H1 (cell line): Measurements from ENCODE around the gene ZNF292. TPM values are rescaled to one million over a fixed set of nuclear protein-coding genes. Genes with fewer than 3 reads are reported as not detected.

Experiments used
- CTCF ChIA-PET: fragments of 300-600 bp; sonication (Branson Sonifier 250); formaldehyde crosslinking; loops from one replicate; lab custom pipeline; 2021; ENCODE audit not compliant: partially characterized antibody; lab: Charles Lee
- POLR2A ChIA-PET: fragments of 300-600 bp; sonication (Branson Sonifier 250); formaldehyde crosslinking; loops from one replicate; lab custom pipeline; 2021; ENCODE audit warnings: inconsistent platforms; ENCODE audit not compliant: partially characterized antibody; lab: Charles Lee
- DNase-seq, 2 experiments: peaks; one replicate each; pipeline versions ENCODE4 v3.0.0 to v3.0.0-alpha.2; 2010 to 2022; ENCODE audit warnings: low spot score in 2 of 2, low read depth in 1 of 2, mixed read lengths in 1 of 2
- FAIRE-seq: peaks from 2 replicates; lab custom pipeline; 2011; peaks lifted over from hg19 to GRCh38; lab: Jason Lieb, UNC
- H2AFZ ChIP-seq: 2 replicates; pipeline ENCODE4 v1.8.1; 2012; ENCODE audit warnings: low read length, inconsistent platforms
- H2AK5ac ChIP-seq: 2 replicates; pipeline ENCODE4 v1.6.1; 2013; ENCODE audit warnings: low read depth, low read length
- H2BK120ac ChIP-seq: replicated peaks from 2 replicates; pipeline ENCODE3; 2013; ENCODE audit warnings: low read depth, low read length, inconsistent platforms
- H2BK12ac ChIP-seq: 2 replicates; pipeline ENCODE4 v1.6.1; 2013; ENCODE audit warnings: low read depth, low read length
- H2BK15ac ChIP-seq: 2 replicates; pipeline ENCODE4 v1.6.1; 2013; ENCODE audit warnings: low read length
- H2BK20ac ChIP-seq: 2 replicates; pipeline ENCODE4 v1.6.1; 2013; ENCODE audit warnings: low read length
- H2BK5ac ChIP-seq: 2 replicates; pipeline ENCODE4 v1.6.1; 2013; ENCODE audit warnings: low read depth, low read length
- H3K14ac ChIP-seq: 2 replicates; pipeline ENCODE4 v1.6.1; 2013; ENCODE audit warnings: inconsistent platforms; ENCODE audit not compliant: insufficient read length
- H3K18ac ChIP-seq: 2 replicates; pipeline ENCODE4 v1.6.1; 2013; ENCODE audit warnings: low read length; ENCODE audit errors: extremely low read depth
- H3K23ac ChIP-seq: 2 replicates; pipeline ENCODE4 v1.6.1; 2013; ENCODE audit warnings: inconsistent platforms; ENCODE audit not compliant: insufficient read length
- H3K23me2 ChIP-seq: 2 replicates; pipeline ENCODE4 v1.6.1; 2013; ENCODE audit warnings: low read depth, low read length
- H3K27ac ChIP-seq: 2 replicates; pipeline ENCODE4 v1.6.1; 2011; ENCODE audit warnings: low read depth, low read length, inconsistent platforms
- H3K27me3 ChIP-seq, 4 experiments: replicated peaks in 1 of 4; 1 replicate in 1 of 4; 2 replicates in 3 of 4; pipeline versions ENCODE4 v1.6.1 to v1.8.1; 2011 to 2013; ENCODE audit warnings: low read length in 3 of 4, mild to moderate bottlenecking in 3 of 4, inconsistent platforms in 2 of 4, mixed read lengths in 2 of 4, moderate library complexity in 1 of 4; ENCODE audit not compliant: control insufficient read depth in 3 of 4, insufficient read depth in 3 of 4; ENCODE audit errors: extremely low read depth in 1 of 4
- H3K36me3 ChIP-seq, 4 experiments: 2 replicates each; pipeline versions ENCODE4 v1.6.1 to v1.8.1; 2011 to 2013; ENCODE audit warnings: mild to moderate bottlenecking in 4 of 4, low read length in 3 of 4, moderate library complexity in 2 of 4, control low read depth in 1 of 4, inconsistent platforms in 1 of 4; ENCODE audit not compliant: insufficient read depth in 4 of 4, control insufficient read depth in 2 of 4
- H3K4ac ChIP-seq: replicated peaks from 2 replicates; pipeline ENCODE3; 2013; ENCODE audit warnings: low read length, low read depth, mixed read lengths, inconsistent platforms; ENCODE audit not compliant: insufficient read length
- H3K4me1 ChIP-seq, 4 experiments: replicated peaks in 1 of 4; 1 replicate in 1 of 4; 2 replicates in 3 of 4; pipeline versions ENCODE4 v1.6.1 to v1.8.1; 2011 to 2013; ENCODE audit warnings: low read length in 3 of 4, inconsistent platforms in 2 of 4, mixed read lengths in 1 of 4; ENCODE audit not compliant: insufficient read depth in 4 of 4, control insufficient read depth in 3 of 4
- H3K4me2 ChIP-seq, 2 experiments: 2 replicates each; pipeline versions ENCODE4 v1.6.1 to v1.8.1; 2011 to 2013; ENCODE audit warnings: low read depth in 2 of 2, low read length in 2 of 2, control low read depth in 1 of 2, inconsistent platforms in 1 of 2, mild to moderate bottlenecking in 1 of 2; ENCODE audit not compliant: insufficient read depth in 1 of 2
- H3K4me3 ChIP-seq, 4 experiments: fragments of 200-600, 300-600 bp in 1 of 4; sonication (generic), shearing (Covaris generic), sonication (Bioruptor Twin) in 1 of 4; 2 replicates each; pipeline versions ENCODE4 v1.5.1 to v1.8.1; 2011 to 2016; ENCODE audit warnings: low read length in 4 of 4, low read depth in 3 of 4, control low read depth in 2 of 4, inconsistent platforms in 2 of 4, mild to moderate bottlenecking in 2 of 4, mixed read lengths in 1 of 4, moderate library complexity in 1 of 4; ENCODE audit not compliant: insufficient read depth in 2 of 4; ENCODE audit errors: extremely low read depth in 1 of 4
- H3K56ac ChIP-seq: replicated peaks from 2 replicates; pipeline ENCODE3; 2013; ENCODE audit warnings: low read depth, mild to moderate bottlenecking, mixed read lengths, low read length, inconsistent platforms; ENCODE audit not compliant: insufficient read length
- H3K79me1 ChIP-seq: 2 replicates; pipeline ENCODE4 v1.6.1; 2013; ENCODE audit warnings: low read depth, low read length, control low read depth
- H3K79me2 ChIP-seq, 2 experiments: 2 replicates each; pipeline versions ENCODE4 v1.6.1 to v1.8.1; 2012 to 2013; ENCODE audit warnings: low read length in 2 of 2, mild to moderate bottlenecking in 2 of 2, inconsistent platforms in 1 of 2; ENCODE audit not compliant: insufficient read depth in 2 of 2, control insufficient read depth in 1 of 2
- H3K9ac ChIP-seq, 4 experiments: replicated peaks in 1 of 4; 1 replicate in 1 of 4; 2 replicates in 3 of 4; pipeline versions ENCODE4 v1.6.1 to v1.8.1; 2011 to 2013; ENCODE audit warnings: low read depth in 3 of 4, low read length in 3 of 4, control low read depth in 2 of 4, mild to moderate bottlenecking in 2 of 4, moderate library complexity in 2 of 4, inconsistent platforms in 1 of 4; ENCODE audit errors: extremely low read depth in 1 of 4
- H3K9me3 ChIP-seq, 2 experiments: 2 replicates each; pipeline versions ENCODE4 v1.6.1 to v1.8.1; 2012 to 2013; ENCODE audit warnings: mild to moderate bottlenecking in 2 of 2, moderate library complexity in 2 of 2, control low read depth in 1 of 2, inconsistent platforms in 1 of 2, low read depth in 1 of 2, low read length in 1 of 2, mixed read lengths in 1 of 2; ENCODE audit not compliant: insufficient read depth in 2 of 2
- H4K20me1 ChIP-seq, 2 experiments: replicated peaks in 1 of 2; 2 replicates each; pipeline versions ENCODE3 to v1.8.1; 2011 to 2013; ENCODE audit warnings: inconsistent platforms in 2 of 2, low read length in 2 of 2, mild to moderate bottlenecking in 1 of 2; ENCODE audit not compliant: insufficient read depth in 2 of 2, control insufficient read depth in 1 of 2
- H4K5ac ChIP-seq: 2 replicates; pipeline ENCODE4 v1.6.1; 2013; ENCODE audit warnings: low read length, low read depth, mixed read lengths, inconsistent platforms; ENCODE audit not compliant: insufficient read length
- H4K8ac ChIP-seq: 2 replicates; pipeline ENCODE4 v1.8.0; 2013; ENCODE audit warnings: mild to moderate bottlenecking, moderate library complexity, low read length, inconsistent platforms; ENCODE audit not compliant: insufficient read depth; ENCODE audit errors: extremely low read depth
- H4K91ac ChIP-seq: replicated peaks from 2 replicates; pipeline ENCODE3; 2013; ENCODE audit warnings: low read length, mixed read lengths, inconsistent platforms; ENCODE audit not compliant: insufficient read length
- BCL11A ChIP-seq, 2 experiments: IDR thresholded peaks; one replicate each; pipeline ENCODE4 v1.6.1; 2011; ENCODE audit warnings: low read depth in 2 of 2, low read length in 2 of 2, mild to moderate bottlenecking in 2 of 2
- BRCA1 ChIP-seq: IDR thresholded peaks from 2 replicates; pipeline ENCODE4 v1.6.1; 2012; ENCODE audit warnings: low read depth, low read length, improper control_type of control experiment
- CBX5 ChIP-seq: fragments of 300-800, 300-1000 bp; sonication (generic); IDR thresholded peaks from 2 replicates; pipeline ENCODE4 v1.7.1; 2016; ENCODE audit warnings: antibody characterized with exemption, low read length, low read depth
- CHD1 ChIP-seq: IDR thresholded peaks from 2 replicates; pipeline ENCODE4 v1.6.1; 2012; ENCODE audit warnings: low read depth, low read length, improper control_type of control experiment
- HDAC2 ChIP-seq, 2 experiments: fragments of 300-600 bp in 1 of 2; sonication (generic) in 1 of 2; IDR thresholded peaks; 2 replicates each; pipeline ENCODE4 v1.6.1; 2011 to 2012; ENCODE audit warnings: low read depth in 2 of 2, low read length in 2 of 2, mild to moderate bottlenecking in 2 of 2, moderate library complexity in 2 of 2, borderline replicate concordance in 1 of 2, inconsistent platforms in 1 of 2
- HDAC6 ChIP-seq: IDR thresholded peaks from one replicate; pipeline ENCODE4 v1.7.1; 2012; ENCODE audit warnings: low read depth, mild to moderate bottlenecking, inconsistent platforms, low read length, moderate library complexity
- NRF1 ChIP-seq: IDR thresholded peaks from 2 replicates; pipeline ENCODE4 v1.6.1; 2011; ENCODE audit warnings: mild to moderate bottlenecking, low read depth, low read length, improper control_type of control experiment
- POLR2A ChIP-seq, 2 experiments: IDR thresholded peaks; 1 replicate in 1 of 2; 2 replicates in 1 of 2; pipeline ENCODE4 v1.6.1; 2011; ENCODE audit warnings: low read depth in 2 of 2, low read length in 2 of 2, mild to moderate bottlenecking in 2 of 2; ENCODE audit errors: control extremely low read depth in 1 of 2
- POU5F1 ChIP-seq: IDR thresholded peaks from 2 replicates; pipeline ENCODE4 v1.6.1; 2011; ENCODE audit warnings: low read depth, mild to moderate bottlenecking, low read length, moderate library complexity
- RAD21 ChIP-seq, 2 experiments: IDR thresholded peaks in 1 of 2; conservative IDR thresholded peaks in 1 of 2; 2 replicates each; pipeline ENCODE4 v1.6.1; 2011; ENCODE audit warnings: low read depth in 2 of 2, low read length in 2 of 2, improper control_type of control experiment in 1 of 2, inconsistent platforms in 1 of 2, mild to moderate bottlenecking in 1 of 2, moderate library complexity in 1 of 2
- RNF2 ChIP-seq: fragments of 200-900, 300-1000 bp; sonication (generic); IDR thresholded peaks from 2 replicates; pipeline ENCODE4 v1.7.1; 2016; ENCODE audit warnings: borderline replicate concordance, low read depth, mild to moderate bottlenecking, antibody characterized with exemption, low read length; ENCODE audit not compliant: poor library complexity, severe bottlenecking; ENCODE audit errors: missing control alignments
- SIRT6 ChIP-seq: IDR thresholded peaks from one replicate; pipeline ENCODE4 v1.7.1; 2012; ENCODE audit warnings: low read length, inconsistent platforms
- SUZ12 ChIP-seq: fragments of 200-600 bp; sonication (generic); IDR thresholded peaks from 2 replicates; pipeline ENCODE4 v1.6.1; 2012; ENCODE audit warnings: mild to moderate bottlenecking, inconsistent platforms, low read length, moderate library complexity, mixed read lengths
- WGBS, 2 experiments: shearing (Covaris generic) in 1 of 2; methylation state at CpG; one replicate each; pipeline versions ENCODE4 v1.1.6 to v1.1.7; 2013 to 2015; ENCODE audit warnings: low lambda C conversion rate in 2 of 2, mixed read lengths in 2 of 2, inconsistent platforms in 1 of 2, low coverage in 1 of 2, missing lambda C conversion rate in 1 of 2; ENCODE audit not compliant: insufficient replicate concordance in 2 of 2, insufficient coverage in 1 of 2, insufficient read length in 1 of 2; ENCODE audit errors: extremely low coverage in 1 of 2, missing lambda C conversion rate in 1 of 2; 5-methylcytosine and 5-hydroxymethylcytosine counted together
- polyA plus RNA-seq, 7 experiments: library from polyadenylated mRNA; depleted of rRNA in 3 of 7; stranded (reverse) in 5 of 7; unstranded in 2 of 7; fragments of >200 nt in 5 of 7; fragments of 200-250 nt in 2 of 7; gene quantifications; 1 replicate in 5 of 7; 2 replicates in 1 of 7; 4 replicates in 1 of 7; pipeline versions ENCODE4 v1.2.1 to v1.2.3, GENCODE V29; 2011 to 2013; ENCODE audit warnings: missing spikeins in 2 of 7, mixed read lengths in 2 of 7
- total RNA-seq: library from RNA; stranded (reverse); fragmentation: NEBNext Ultra II Directional; extraction: Animal tissue kit (Norgen Biotek cat#: 25700); gene quantifications from 2 replicates; pipeline ENCODE4 v1.2.1, GENCODE V29; 2021

ZNF292 gene
- total and polyA plus RNA-seq, 2 of the 8 experiments (the other 6 are each of a cell fraction or from before 2014, with no cell fraction given), result 6.8 to 44.2 TPM

- H2BK20ac ChIP-seq, result no peak overlapping the region
- WGBS, 2 experiments, result 85% methylated on average over 3 of the region's 3 CpGs; no CpG with 5 or more reads in 1 of the 2 experiments
- no peaks in the 10 kb centered on the region for H3K36me3 ChIP-seq
- H3K79me2 ChIP-seq, result no peaks in the 10 kb centered on the region
- no peak overlapping the region for H3K18ac ChIP-seq
- no peak overlapping the region for H3K27ac ChIP-seq
- no peak overlapping the region for H2BK15ac ChIP-seq
- no peak overlapping the region for H2BK5ac ChIP-seq
- H4K91ac ChIP-seq, result no peak overlapping the region
- H3K4ac ChIP-seq, result no peak overlapping the region
- no peak overlapping the region for H4K5ac ChIP-seq
- CTCF ChIA-PET, result no interaction called here
- no peak overlapping the region for H2AFZ ChIP-seq
- H2AK5ac ChIP-seq, result no peak overlapping the region
- H3K4me3 ChIP-seq, result no peak overlapping the region
- H3K23ac ChIP-seq, result no peak overlapping the region
- no peaks in the 10 kb centered on the region; the same call in 1 of the 2 replicates for H3K23me2 ChIP-seq
- H3K27me3 ChIP-seq, result no peaks in the 10 kb centered on the region
- H4K20me1 ChIP-seq, result no peaks in the 10 kb centered on the region
- no peak overlapping the region for H3K4me2 ChIP-seq
- no peak for FAIRE-seq
- no peaks in the 10 kb centered on the region for H3K9me3 ChIP-seq
- TF ChIP-seq SUZ12 (no peak), HDAC6 (no peak), NRF1 (no peak), SIRT6 (no peak), POU5F1 (no peak), HDAC2 (IDR thresholded peaks at IDR 0.05; ENCODE audit: borderline replicate concordance in 1 of 2, low read depth in 2 of 2, low read length in 2 of 2) (no peak), RAD21 (IDR thresholded peaks at IDR 0.05 in 1 of 2, conservative IDR thresholded peaks at IDR 0.05 in 1 of 2; ENCODE audit: low read depth in 2 of 2, low read length in 2 of 2) (no peak), BRCA1 (no peak), POLR2A (IDR thresholded peaks at IDR 0.05; ENCODE audit: control extremely low read depth in 1 of 2, low read depth in 2 of 2, low read length in 2 of 2) (no peak), CHD1 (no peak), RNF2 (no peak), CBX5 (no peak), BCL11A (IDR thresholded peaks at IDR 0.05; ENCODE audit: low read depth in 2 of 2, low read length in 2 of 2) (no peak)
- POLR2A ChIA-PET, result interaction anchor here (1.3 kb wide), 1 partner anchor 10 kb away, joined by 4 read pairs; no protein-coding TSS in a partner anchor
- H3K9ac ChIP-seq, result no peak overlapping the region
- H3K56ac ChIP-seq, result no peak overlapping the region
- no peak overlapping the region for H3K14ac ChIP-seq
- no peak overlapping the region for H2BK12ac ChIP-seq
- H3K79me1 ChIP-seq, result no peaks in the 10 kb centered on the region
- H2BK120ac ChIP-seq, result no peak overlapping the region
- DNase-seq, result no peak
- no peak overlapping the region for H4K8ac ChIP-seq
- H3K4me1 ChIP-seq, result no peaks in the 10 kb centered on the region
Measured at GRCh38 chr6:87289571-87289970, 134.2 kb downstream of the ZNF292 start.
